HCEC 1CT (cell line): ENCODE data around the gene CSTF3.
"Not testable (repeated sequence)": the region's sequence is repeated elsewhere in the genome, so short reads cannot be mapped to it uniquely, and the experiment has no call there.

Experiments used
- DNase-seq: peaks from one replicate; pipeline ENCODE4 v3.0.0-alpha.2; 2017

The CSTF3 gene

DNA sequence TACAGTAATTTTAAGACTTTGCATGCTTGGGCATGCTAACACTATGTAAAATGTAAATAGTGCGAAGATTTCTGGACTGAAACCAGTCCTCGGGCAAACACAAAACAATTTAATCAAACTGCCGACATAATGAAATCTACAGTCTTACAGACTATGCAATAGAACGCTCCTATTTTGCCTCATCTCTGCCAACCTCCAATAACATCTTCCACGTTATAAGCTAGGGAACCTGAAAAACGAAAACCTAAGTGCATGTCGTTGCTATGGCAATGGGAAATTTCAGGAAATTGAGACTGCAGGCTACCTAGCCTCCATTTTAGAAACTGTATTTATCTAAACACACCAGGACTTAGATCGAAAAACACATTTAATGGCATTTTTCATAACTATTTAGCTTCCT lies 1.1 kb downstream of the CSTF3 start:
- peak; percentile 17 for DNase-seq

DNA sequence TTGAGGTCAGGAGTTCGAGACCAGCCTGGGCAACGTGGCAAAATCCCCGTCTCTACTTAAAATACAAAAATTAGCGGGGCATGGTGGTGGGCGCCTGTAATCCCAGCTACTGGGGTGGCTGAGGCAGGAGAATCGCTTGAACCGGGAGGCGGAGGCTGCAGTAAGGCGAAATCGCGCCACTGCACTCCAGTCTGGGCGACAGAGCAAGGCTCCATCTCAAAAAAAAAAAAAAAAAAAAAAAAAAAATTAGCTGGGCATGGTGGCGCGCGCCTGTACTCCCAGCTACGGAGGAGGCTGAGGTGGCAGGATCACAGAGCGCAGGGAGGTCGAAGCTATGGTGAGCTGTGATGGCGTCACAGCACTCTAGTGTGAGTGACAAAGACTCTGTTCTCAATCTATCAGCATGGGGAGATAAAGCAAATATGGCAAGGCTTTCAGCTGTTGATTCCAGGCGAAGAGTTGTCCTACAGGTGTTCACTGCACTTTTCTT lies 1.9 kb downstream of the CSTF3 start:
- not testable (repeated sequence) for DNase-seq

DNA sequence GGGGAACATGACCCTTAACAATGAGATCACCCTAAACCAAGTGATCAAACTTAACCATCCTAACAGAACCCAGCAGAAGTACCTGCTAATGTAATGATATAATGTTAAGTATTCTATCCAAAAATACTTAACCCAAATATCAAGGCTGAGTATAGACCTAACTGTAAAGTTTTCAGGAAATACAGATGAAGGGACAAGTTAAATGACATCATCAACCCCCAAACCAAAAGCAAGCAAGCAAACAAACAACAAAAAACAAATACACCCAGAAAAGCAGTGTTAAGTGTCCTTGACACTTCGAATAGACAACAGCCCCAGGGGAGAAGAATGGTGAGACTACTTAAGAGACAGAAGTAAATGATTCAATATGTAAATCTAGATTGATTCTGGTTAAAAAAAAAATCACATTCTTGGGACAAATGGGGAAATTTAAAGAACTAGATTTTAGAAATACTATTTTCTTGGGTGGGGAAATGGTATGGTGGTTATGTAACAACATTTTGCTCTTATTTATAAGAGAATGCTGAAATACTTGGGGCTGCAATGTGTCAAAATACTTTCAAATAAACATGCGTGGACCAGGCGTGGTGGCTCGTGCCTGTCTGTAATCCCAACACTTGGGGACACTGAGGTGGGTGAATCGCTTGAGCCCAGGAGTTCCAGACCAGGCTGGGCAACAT lies 2.5 kb downstream of the CSTF3 start:
- no peak for DNase-seq

DNA sequence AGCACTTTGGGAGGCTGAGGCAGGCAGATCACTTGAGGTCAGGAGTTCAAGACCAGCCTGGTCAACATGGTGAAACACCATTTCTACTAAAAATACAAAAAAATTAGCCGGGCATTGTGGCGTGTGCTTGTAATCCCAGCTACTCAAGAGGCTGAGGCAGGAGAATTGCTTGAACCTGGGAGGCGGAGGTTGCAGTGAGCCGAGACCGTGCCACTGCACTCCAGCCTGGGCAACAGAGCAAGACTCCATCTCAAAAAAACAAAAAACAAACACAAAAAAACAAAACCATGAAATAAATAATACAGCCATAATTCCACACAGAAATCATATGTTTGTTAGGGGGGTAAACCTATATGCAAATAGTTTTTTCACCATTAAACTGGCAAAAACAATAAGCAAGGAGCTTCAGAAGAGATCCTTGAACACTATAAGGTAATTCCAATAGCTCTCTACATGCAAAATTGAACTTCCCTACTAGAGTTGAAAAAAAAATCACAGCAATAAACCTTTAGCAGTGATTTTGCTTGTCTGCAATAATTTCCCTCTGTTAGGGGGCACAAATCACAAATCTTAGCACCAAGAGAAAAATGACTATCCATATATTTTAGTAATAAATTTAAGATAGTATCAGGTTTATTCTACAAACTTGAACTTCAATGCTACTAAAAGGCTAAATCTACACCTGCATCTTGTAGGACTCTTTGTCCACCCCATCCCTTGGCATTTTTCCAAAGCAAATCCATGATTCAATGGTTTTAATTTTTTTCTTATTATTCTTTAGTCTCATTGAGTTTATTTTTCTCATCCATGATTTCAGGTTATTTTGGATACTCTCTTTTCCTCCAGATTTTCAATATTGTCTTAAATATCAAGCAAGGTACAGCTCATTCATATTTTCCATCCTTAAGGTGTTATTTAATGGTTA lies 3.9 kb downstream of the CSTF3 start:
- no peak for DNase-seq

DNA sequence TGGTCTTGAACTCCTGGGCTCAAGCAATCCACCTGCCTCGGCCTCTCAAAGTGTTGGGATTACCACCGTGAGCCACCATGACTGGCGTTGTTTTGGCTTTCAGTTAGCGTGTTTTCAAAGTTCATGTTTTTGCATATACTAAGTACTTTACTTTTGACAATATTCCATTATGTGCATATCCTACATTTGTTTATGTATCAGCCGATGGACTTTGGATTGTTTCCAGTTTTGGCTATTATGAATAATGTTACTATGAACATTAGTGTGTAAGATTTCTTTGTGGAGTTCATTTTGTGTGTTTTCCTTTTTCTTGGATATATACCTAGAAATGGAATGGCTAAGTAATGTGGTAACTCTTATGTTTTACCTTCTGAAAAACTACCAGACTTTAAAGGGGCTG lies 9.9 kb downstream of the CSTF3 start:
- DNase-seq: no peak

DNA sequence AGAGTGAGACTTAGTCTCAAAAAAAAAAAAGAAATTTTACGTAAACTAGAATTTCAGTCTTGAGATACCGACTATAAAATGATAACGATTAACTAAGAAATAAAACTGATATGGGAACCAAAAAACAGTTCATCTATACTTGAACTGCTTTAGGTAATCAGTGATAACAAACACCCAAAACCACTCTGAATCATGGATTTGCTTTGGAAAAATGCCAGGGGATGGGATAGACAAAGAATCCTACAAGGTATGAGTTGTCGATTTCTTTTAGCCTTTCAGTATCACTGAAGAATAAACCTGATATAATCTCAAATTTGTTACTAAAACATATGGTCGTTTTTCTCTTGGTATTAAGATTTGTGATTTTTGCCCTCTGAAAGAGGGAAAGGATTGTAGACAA lies 13.7 kb downstream of the CSTF3 start:
- no peak for DNase-seq

DNA sequence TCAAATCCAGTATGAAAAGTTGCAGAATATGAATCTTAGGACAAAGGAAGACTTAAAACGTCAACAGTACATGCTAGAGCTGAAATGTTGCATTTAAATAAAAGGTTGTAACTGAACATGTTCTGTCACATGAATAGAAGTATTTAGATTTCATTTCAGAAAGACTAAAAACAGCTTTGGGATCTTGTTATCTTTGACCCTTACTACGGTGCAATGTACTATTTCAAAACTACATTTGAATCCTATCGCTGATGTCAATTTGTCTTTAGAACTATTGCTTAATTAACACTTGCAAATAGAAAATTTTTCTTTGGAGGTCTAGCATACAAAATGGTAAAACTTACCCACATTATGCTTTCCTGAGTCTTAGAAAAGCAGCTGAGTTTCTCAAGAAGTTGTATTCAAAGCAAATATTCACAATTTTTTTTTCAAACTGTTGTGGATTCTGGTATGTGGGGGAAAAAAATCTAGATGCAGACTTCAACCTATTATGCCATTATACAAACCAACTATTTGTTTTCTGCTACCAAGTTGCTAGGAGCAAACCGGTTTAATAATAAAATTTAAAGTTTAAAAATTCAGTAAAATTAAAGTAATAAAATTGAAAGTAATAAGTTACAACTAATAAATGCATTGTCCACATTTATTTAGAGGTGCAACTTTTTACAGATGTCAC lies 25.4 kb downstream of the CSTF3 start:
- no peak for DNase-seq

DNA sequence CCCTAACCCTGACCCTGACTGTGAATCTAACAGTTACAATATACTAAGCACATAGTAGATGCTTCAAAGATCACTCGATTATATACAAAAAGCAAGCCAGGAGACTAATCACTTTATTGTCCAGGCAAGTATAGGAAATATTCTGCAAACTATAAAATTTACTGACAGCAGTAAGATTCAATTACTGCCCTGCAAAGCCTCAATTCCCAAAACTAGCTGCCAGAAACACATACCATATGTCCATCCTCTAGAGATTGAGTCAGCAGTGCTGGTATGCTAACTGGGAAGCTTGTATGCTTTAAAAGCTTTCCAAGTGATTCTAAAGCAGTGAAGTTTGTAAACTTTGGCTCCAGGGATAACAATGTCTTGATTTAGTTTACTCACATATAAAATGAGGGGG lies 26.1 kb downstream of the CSTF3 start:
- DNase-seq: peak; percentile 75

DNA sequence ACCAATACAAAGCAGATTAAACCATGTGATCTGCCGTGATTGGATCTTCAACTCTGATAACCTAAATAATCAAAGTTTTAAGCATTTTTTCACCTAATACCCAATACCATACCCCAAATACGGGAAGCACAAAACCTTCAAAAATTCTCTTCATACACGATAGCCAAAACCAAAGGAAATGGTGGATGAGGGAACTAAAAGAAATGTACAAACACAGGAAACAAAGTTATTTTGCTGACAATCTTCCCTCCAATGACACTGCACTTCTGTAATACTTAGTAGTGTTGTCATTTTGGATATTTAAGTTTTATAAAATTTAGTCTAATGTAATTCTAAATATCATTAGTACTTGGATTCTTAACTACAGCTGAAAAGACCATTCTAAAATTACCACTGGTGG lies 27.0 kb downstream of the CSTF3 start:
- no peak for DNase-seq

DNA sequence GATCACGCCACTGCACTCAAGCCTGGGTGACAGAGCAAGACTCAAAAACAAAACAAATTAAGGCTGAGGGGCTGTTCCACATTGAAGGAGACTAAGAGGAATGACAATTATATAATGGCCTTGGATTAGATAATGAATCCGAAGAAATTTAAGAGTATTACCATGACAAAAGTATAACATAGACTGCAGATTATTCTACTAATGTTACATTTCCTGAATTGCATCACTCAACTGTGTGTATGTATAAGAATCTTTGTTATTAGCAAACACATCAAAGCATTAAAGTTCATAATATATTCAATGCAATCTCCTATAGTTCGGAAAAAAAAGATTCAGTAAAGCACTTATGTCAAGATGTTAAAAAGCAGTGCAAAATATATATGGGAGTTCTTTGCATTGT lies 27.5 kb downstream of the CSTF3 start:
- DNase-seq: no peak

DNA sequence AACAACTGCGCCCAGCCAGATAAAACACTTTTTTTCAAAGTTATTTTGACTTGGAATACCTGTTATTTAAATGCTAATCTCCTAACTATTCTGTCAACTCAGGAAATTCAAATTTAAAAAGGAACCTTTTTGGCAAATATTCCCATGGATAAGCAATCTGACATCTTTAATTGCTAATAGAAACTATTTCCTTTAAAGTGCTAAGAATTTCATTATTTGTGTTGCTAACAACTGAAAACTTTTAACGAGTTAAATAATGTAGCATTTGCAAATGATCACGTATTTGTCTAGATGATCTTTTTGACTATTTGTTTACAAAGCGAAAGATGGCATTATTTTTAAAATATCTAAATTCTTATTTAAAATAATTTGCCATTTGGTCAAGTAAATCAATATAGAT lies 28.8 kb downstream of the CSTF3 start:
- no peak for DNase-seq

DNA sequence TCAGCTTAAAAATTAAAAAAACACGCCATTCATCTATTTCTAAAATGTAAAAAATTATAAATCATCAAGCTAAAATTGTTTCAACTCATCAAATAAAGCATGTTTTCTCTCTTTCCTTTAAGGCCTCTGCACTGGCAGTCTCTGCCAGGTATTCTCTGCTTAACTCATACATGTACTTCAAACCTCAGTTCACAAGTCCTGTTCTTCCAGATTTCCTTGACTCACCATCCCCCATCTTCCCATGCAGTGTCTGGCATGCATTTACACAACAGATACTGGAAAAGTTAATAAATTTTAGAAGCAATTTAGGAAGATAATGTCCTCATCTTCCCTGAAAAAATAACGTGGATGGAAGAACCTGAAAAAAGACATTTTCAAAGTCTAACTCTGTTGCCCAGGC lies 32.5 kb downstream of the CSTF3 start:
- no peak for DNase-seq

DNA sequence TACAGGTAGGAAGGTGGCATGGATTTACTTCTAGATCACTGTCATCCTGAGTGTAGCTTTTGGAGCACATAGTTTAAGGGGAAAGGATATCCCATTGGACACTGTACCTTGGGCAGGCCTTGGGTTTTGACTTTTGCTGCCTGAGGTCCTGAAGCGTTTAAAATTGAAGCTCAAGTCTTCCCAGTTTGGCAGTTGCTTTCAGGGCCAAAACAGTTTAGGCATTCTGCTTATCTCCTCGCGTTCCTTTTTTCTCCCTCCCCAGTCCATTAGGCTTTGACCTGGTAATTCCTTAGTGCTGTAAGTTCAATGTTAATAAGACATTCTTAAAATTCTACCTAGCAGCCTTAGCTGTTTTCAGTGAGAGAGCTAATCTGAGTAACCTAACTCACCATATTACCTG lies 35.7 kb downstream of the CSTF3 start:
- DNase-seq: no peak

DNA sequence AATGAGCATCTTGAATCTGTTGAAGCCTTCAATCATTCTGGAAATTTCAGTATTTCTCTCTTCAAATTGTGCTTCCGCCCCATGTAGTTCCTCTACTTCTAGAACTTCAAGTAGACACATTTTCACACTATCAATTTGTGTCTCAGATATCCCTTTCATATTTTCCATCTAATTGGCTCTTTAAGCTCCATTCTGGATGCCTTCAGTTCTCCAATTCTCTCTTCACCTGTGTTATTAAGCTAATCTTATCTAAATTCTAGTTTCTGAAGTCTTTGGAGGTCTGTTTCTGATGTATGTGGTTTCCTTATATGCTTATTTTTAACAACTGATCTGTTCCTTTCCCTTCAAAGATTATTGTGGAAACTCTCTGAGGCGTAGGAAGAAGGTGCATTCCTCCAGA lies 36.3 kb downstream of the CSTF3 start:
- no peak for DNase-seq

DNA sequence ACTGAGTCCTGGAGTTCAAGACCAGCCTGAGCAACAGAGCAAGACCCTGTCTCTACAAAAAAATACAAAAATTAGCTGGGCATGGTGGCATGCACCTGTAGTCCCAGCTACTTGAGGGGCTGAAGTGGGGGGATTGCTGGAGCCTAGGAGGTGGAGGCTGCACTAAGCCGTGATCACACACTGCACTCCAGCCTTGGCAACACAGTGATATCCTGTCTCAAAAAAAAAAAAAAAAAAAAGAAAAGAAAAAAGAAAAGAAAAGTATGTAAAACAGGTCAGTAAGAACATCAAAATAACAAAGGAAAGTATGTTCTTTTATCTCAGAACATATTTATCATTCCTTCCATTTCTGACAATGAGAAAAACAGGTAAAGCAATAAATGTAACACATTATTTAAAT lies 38.6 kb downstream of the CSTF3 start:
- DNase-seq: not testable (repeated sequence)

DNA sequence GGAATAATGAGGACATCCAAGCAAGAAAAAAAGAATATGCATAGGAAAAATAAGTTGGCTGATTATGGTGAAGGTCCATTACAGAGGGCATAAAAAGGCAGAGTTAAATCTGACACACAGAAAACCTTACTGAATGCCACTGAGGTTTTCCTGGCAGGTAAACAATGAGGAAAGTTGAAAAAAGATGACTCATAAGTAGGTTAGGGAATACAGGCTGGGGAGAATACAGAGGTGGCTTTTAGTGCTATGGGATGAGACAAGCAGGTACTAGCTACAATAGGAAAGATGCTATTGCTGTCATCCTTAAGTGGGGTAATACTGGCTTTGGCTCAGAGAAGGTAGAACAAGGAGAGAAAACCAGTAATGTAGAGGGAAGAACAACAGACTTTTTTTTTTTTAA lies 44.7 kb downstream of the CSTF3 start:
- DNase-seq: no peak

DNA sequence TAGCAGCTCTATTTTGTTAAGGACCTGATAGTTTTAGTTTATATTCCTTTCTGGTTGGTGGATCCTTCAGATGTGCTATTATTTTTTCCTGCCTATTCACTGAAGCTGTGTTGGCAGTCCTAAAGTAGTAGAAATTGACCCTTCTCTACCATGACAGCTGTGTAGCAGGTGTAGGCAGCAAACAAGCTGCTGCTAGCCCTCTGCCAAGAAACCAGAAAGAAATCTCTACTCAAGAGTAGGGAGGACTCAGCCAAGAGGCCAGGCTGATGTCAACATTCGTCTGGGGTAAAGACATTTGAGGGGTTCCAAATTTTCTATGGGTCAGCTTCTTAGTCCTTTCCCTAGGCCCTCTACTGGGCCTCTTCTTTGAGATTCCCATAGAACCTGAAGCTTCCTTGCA lies 51.2 kb downstream of the CSTF3 start:
- no peak for DNase-seq

DNA sequence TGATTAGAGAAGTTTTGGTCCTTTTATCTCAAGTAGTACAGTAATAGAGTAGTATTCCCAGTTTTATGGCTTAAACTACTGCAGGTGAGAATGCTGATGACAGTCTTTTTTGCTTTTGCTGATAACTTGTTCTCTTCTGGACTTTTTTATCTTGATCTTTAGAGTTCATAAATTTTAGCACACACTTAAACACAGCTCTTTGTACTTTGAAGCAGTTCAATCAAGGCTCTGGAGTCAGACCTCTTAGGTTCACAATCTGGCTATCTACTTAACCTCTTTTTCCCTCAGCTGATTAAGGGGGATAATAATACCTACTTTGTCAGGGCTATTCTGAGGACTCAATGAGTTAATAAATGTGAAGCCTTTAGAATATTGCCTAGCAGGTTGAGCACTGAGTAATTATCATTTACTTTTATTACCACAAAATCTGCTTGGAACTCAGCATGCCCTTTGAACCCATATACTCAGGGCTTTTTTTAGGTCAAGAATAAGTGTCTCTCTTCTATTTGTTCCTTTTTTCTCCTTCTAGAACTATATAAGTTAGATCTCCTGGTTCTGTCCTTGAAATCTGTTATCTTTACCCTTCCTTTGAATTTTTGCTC lies 51.9 kb downstream of the CSTF3 start:
- no peak for DNase-seq

DNA sequence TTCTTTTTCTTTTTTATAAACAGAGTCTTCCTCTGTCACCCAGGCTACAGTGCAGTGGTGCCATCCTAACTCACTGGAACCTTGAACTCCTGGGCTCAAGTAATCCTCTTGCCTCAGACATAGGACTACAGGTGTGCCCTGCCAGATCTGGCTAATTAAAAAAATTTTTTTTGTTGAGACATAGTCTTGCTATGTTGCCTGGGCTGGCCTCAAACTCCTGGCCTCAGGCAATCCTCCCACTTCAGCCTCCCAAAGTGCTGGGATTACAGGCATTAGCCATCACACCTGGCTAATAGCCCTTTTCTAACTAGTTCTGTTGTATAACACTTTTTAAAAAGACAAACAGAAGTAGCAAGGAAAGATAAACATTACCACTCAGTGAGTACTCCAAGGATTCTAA lies 57.4 kb downstream of the CSTF3 start:
- no peak for DNase-seq

DNA sequence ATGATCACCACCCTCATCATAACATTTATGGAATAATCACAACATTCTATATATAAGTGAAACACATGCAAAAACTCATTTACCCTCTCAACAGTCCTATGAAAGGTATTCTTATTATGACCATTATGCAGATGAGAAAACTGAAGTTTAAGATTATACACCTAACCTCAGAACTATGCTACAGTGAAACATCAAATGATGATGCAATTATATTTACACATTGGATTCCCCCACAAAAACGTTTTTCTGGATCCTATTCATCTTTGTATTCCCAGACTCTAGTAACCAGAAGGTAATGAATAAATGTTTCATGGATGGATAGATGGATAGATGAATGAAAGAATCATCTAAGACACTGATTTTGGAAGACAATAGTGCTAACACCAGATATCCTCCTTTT lies 67.1 kb downstream of the CSTF3 start:
- DNase-seq: no peak

DNA sequence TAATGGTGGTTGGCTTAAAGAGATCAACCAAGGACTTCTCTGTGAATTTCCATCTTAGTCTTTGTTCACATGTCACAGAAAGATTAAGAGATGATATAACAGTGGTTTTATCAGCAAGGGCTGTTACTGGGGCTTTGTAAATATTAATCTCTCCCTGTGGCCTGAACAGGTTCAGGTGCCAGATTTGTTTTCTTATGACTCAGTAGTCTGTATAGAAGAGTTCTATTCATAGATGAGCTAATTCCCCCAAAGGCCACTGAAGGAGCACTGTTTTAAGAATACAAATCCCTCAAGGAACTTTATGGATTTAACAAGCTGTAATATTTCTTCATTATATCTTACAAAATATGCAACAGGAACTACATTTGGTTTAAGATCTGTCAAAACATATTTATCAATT lies 71.5 kb downstream of the CSTF3 start:
- DNase-seq: peak; percentile 42

DNA sequence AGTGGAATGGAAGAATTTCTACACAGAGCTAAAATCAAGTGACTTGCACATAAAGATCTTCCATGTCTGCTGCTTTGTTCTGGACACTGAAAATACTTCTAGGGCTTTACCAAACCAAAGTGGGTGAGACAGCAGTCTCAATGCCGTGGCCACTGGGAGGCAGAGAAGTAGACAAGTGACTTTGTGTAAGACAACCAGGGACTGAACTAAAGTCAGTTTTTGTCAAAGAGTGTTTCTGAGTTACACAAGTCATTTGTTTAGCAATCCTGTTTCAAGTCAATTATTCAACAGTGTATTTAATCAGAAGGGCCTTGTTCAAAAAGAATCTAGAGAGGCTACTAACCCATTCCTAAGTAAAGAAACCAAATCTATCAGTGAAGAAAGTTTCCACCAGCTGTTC lies 75.3 kb downstream of the CSTF3 start:
- DNase-seq: no peak

DNA sequence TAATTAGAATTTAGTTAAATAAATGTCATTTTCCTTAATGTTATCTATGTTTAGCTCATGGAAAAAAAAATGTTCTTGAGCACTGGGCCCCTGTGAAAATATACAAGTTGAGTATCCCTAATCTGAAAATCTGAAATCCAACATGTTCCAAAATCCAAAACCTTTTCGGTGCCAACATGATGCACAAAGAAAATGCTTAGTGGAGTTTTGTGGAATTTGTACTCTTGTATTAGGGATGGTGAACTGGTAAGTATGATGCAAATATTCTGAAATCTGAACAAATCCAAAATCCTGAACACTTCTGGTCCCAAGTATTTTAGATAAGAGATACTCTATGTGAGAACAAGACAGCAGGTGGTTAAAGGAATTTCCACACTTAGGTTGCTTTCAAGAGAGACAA lies 77.4 kb downstream of the CSTF3 start:
- no peak for DNase-seq
